HL-60 (cell line): ENCODE measurements around the gene USP47.

Experiments
- DNase-seq, 2 experiments: peaks; one replicate each; pipeline ENCODE4 v3.0.0-alpha.2; 2010 to 2020; ENCODE audit warnings: low read depth in 1 of 2, low spot score in 1 of 2
- H3K27ac ChIP-seq: fragments of 250-450 bp; sonication (Bioruptor Pico); replicated peaks from 2 replicates; pipeline ENCODE4 v1.5.1; 2020; ENCODE audit warnings: mild to moderate bottlenecking, moderate library complexity
- H3K27me3 ChIP-seq: fragments of 250-450 bp; sonication (Bioruptor Pico); 2 replicates; pipeline ENCODE4 v1.5.1; 2021; ENCODE audit warnings: mild to moderate bottlenecking, moderate library complexity; ENCODE audit not compliant: insufficient read depth, poor library complexity, severe bottlenecking
- H3K4me3 ChIP-seq: replicated peaks from 2 replicates; pipeline ENCODE4 v1.5.1; 2011; ENCODE audit warnings: mild to moderate bottlenecking, control low read depth, low read length; ENCODE audit not compliant: insufficient read depth
- GABPA ChIP-seq: IDR thresholded peaks from 2 replicates; pipeline ENCODE4 v1.6.1; 2012; ENCODE audit warnings: low read depth
- POLR2AphosphoS5 ChIP-seq: IDR thresholded peaks from 2 replicates; pipeline ENCODE4 v1.6.1; 2012; ENCODE audit warnings: low read depth
- REST ChIP-seq: IDR thresholded peaks from 2 replicates; pipeline ENCODE4 v1.6.1; 2012; ENCODE audit warnings: low read depth; ENCODE audit not compliant: insufficient replicate concordance
- SPI1 ChIP-seq: IDR thresholded peaks from 2 replicates; pipeline ENCODE4 v1.6.1; 2012; ENCODE audit warnings: low read depth, mild to moderate bottlenecking, borderline replicate concordance
- TF ChIP-seq, protein P1 (sequence below): IDR thresholded peaks from one replicate; pipeline ENCODE4 v1.5.1; 2011; ENCODE audit warnings: low read length, control low read depth, inconsistent platforms; ENCODE audit not compliant: insufficient read depth

The USP47 gene

DNA sequence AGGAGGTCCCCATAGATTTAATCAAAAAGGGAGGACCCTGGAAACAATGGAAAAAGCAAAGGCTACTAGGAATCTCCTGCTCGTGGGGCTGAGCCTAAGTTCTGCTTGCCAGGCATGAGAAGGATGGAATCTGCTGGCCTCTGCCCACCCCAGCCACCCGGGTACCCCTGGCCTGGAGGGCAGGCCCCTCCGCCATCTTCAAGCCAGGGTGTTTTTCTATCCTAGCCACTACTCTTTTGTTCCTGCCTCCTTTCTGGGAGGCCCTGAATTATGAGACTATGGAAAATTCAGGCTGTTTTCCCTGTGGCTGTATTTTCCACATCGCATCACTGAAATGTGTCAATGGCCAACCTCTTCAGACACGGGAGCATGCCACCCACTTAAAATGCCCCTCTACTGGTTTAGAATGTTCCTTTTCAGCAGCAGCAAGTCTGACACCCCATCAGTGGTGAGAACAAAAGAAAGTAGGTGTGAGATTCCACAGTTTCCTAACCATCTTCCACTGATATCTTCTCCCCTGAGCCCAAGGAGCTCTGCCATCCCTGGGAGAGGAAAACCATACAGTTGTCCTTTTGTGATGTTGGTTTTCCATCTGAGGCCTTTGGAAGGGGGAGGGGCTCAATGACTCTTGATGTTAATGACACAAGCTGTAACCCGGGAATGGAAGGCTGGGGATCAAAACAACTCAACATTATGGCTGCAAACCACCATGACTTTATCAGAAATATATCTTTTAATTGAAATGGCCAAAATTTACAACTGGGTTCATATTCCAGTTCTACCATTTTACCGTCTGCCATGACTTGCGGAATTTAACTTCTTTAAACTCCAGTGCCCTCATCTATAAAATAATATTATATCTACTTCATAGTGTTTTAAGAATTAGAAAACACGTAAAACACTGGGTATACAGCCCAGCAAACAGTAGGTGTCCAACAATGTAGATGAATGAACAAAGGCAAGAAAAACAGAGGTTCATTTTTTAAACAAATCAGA is 144.5 kb downstream of the USP47 start:
- TF ChIP-seq SPI1 (no peak), POLR2AphosphoS5 (no peak), GABPA (no peak), REST (no peak)
- TF ChIP-seq, protein P1, sequence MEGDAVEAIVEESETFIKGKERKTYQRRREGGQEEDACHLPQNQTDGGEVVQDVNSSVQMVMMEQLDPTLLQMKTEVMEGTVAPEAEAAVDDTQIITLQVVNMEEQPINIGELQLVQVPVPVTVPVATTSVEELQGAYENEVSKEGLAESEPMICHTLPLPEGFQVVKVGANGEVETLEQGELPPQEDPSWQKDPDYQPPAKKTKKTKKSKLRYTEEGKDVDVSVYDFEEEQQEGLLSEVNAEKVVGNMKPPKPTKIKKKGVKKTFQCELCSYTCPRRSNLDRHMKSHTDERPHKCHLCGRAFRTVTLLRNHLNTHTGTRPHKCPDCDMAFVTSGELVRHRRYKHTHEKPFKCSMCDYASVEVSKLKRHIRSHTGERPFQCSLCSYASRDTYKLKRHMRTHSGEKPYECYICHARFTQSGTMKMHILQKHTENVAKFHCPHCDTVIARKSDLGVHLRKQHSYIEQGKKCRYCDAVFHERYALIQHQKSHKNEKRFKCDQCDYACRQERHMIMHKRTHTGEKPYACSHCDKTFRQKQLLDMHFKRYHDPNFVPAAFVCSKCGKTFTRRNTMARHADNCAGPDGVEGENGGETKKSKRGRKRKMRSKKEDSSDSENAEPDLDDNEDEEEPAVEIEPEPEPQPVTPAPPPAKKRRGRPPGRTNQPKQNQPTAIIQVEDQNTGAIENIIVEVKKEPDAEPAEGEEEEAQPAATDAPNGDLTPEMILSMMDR, result no peak
- no peak for DNase-seq
- H3K27ac ChIP-seq, result no peak overlapping the region

GRCh38 chr11:11987503-11988022 is 145.8 kb downstream of the USP47 start:
- DNase-seq, result peak in 1 of 2 experiments; percentile 5
- Histone ChIP-seq H3K27ac (no peak overlapping the region), H3K4me3 (no peak overlapping the region), H3K27me3 (no peaks in the 10 kb centered on the region)
- TF ChIP-seq, protein P1, result peak; percentile 17
- TF ChIP-seq POLR2AphosphoS5, result no peak

More for the DNA sequence above, 144.5 kb downstream of the USP47 start:
- Histone ChIP-seq H3K27me3 (no peaks in the 10 kb centered on the region), H3K4me3 (no peak overlapping the region)

DNA sequence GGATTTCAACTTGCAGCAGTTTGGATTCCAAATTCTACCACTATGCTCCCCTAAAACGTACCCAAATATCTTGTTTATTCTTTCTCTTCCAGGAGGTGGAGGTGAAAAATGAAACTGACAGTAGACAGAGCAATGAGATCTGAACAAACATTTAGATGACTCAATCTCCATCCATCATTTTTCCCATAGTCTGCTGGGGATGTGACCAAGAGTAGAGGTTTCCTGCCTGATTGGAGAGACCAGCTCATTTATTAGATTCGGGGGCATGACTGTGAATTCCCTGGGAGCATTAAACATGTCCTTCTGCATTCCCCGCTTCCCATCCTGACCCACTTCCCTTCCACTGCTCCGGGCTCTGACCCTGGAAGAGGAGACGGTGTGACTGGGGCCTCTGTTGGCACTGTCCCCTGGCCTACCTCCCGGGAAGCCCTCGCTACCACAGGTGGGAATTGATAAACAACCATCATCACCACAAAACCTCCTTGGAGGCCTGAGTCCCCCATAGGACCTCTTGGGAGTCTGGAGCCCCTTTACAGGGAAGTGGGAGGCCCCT is 146.4 kb downstream of the USP47 start:
- TF ChIP-seq GABPA (no peak), POLR2AphosphoS5 (no peak), SPI1 (no peak), REST (no peak)
- TF ChIP-seq, protein P1, result no peak
- Histone ChIP-seq H3K27me3 (no peaks in the 10 kb centered on the region), H3K4me3 (no peak overlapping the region), H3K27ac (no peak overlapping the region)
- DNase-seq, result no peak
